Measurements from ENCODE around the gene NDUFV1. TPM values are rescaled to one million over a fixed set of nuclear protein-coding genes. Genes with fewer than 3 reads are reported as not detected.

NDUFV1 gene
- total and polyA plus RNA-seq, 9 of the 15 experiments (the other 6 are each of a cell fraction or from before 2014, with no cell fraction given): 10.8 to 423 (median 209) TPM

DNA sequence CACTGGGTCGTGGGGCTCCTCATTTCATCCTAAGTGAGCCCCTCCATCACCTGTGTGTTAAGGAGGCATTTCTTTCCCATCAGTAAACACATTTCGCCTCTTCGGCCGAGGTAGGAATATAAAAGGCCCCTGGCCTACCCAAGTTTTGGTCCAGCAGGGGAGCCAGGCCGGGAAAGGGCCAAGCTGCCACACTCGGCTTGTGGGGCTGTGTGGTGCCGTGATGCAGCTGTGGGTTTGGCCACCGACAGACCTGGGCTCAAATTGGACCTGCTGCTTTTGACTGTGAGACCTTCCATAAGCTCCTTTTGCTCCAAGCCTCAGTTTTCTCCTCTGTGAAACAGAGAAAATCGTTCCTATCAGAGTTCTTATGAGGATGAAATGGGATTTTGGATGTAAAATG, 771 bp downstream of the NDUFV1 start:
- Histone ChIP-seq H3K4me2 (ENCODE audit: insufficient read depth, low read length) (peak overlapping the region; percentile 96), H3K27me3 (ENCODE audit: control insufficient read depth in 2 of 2, insufficient read depth in 2 of 2, low read length in 2 of 2) (no peaks in the 10 kb centered on the region), H2AFZ (ENCODE audit: low read depth, low read length) (no peak overlapping the region), H3K9me3 (replicated peaks; ENCODE audit: control insufficient read depth, insufficient read depth, low read depth, low read length) (peaks cover 4% of the 10 kb centered on the region), H3K79me2 (ENCODE audit: control insufficient read depth, insufficient read depth, low read length) (peaks cover 36% of the 10 kb centered on the region), H3K27ac (ENCODE audit: extremely low read depth, low read depth, low read length) (peak overlapping the region; percentile 83), H3K4me1 (replicated peaks in 1 of 2; ENCODE audit: control insufficient read depth in 2 of 2, insufficient read depth in 2 of 2, low read length in 2 of 2) (peaks cover 28 to 70% of the 10 kb centered on the region in 2 experiments), H3K9ac (ENCODE audit: insufficient read depth in 1 of 2, low read depth in 2 of 2, low read length in 2 of 2) (peak overlapping the region; percentile 90 to 99), H3K4me3 (peak overlapping the region; percentile 99), H3K36me3 (ENCODE audit: control insufficient read depth, insufficient read depth, low read length) (peaks cover 50% of the 10 kb centered on the region), H4K20me1 (replicated peaks; ENCODE audit: control insufficient read depth, insufficient read depth, low read length) (no peaks in the 10 kb centered on the region; the same call in 1 of the 2 replicates), H3K9me1 (ENCODE audit: control insufficient read depth, insufficient read depth, low read length) (no peaks in the 10 kb centered on the region)
- no TSS peak for BruUV-seq (replicated peaks)
- POLR2A ChIA-PET: interaction anchor here (0.6 to 0.7 kb wide), 2 partner anchors 134 to 313 kb away, joined by 3 read pairs; no protein-coding TSS in a partner anchor
- FAIRE-seq (no peak), ATAC-seq (no peak), DNase-seq (ENCODE audit: extremely low read depth in 1 of 4, low spot score in 3 of 4) (no peak)
- CTCF ChIA-PET (ENCODE audit: low intra/inter-chr PET ratio): interaction anchor here (0.9 to 1.2 kb wide), 2 partner anchors 22 to 37 kb away, joined by 3 to 4 read pairs; partner anchors contain the start of gene NUDT8
- whole genome bisulfite sequencing (ENCODE audit: insufficient coverage, low coverage, missing lambda C conversion rate): 5% methylated on average over 9 of the region's 9 CpGs
- TF ChIP-seq, protein P1, sequence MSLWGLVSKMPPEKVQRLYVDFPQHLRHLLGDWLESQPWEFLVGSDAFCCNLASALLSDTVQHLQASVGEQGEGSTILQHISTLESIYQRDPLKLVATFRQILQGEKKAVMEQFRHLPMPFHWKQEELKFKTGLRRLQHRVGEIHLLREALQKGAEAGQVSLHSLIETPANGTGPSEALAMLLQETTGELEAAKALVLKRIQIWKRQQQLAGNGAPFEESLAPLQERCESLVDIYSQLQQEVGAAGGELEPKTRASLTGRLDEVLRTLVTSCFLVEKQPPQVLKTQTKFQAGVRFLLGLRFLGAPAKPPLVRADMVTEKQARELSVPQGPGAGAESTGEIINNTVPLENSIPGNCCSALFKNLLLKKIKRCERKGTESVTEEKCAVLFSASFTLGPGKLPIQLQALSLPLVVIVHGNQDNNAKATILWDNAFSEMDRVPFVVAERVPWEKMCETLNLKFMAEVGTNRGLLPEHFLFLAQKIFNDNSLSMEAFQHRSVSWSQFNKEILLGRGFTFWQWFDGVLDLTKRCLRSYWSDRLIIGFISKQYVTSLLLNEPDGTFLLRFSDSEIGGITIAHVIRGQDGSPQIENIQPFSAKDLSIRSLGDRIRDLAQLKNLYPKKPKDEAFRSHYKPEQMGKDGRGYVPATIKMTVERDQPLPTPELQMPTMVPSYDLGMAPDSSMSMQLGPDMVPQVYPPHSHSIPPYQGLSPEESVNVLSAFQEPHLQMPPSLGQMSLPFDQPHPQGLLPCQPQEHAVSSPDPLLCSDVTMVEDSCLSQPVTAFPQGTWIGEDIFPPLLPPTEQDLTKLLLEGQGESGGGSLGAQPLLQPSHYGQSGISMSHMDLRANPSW (CRISPR knock-in tag; IDR thresholded peaks at IDR 0.05): 0 out of 2 replicates have a peak, but pooled peaks have one; percentile 2
- TF ChIP-seq PYGO2 (tag; IDR thresholded peaks at IDR 0.05): no peak
- TF ChIP-seq, protein P2, sequence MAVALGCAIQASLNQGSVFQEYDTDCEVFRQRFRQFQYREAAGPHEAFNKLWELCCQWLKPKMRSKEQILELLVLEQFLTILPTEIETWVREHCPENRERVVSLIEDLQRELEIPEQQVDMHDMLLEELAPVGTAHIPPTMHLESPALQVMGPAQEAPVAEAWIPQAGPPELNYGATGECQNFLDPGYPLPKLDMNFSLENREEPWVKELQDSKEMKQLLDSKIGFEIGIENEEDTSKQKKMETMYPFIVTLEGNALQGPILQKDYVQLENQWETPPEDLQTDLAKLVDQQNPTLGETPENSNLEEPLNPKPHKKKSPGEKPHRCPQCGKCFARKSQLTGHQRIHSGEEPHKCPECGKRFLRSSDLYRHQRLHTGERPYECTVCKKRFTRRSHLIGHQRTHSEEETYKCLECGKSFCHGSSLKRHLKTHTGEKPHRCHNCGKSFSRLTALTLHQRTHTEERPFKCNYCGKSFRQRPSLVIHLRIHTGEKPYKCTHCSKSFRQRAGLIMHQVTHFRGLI (CRISPR knock-in tag; IDR thresholded peaks at IDR 0.05): no peak
- TF ChIP-seq, protein P3, sequence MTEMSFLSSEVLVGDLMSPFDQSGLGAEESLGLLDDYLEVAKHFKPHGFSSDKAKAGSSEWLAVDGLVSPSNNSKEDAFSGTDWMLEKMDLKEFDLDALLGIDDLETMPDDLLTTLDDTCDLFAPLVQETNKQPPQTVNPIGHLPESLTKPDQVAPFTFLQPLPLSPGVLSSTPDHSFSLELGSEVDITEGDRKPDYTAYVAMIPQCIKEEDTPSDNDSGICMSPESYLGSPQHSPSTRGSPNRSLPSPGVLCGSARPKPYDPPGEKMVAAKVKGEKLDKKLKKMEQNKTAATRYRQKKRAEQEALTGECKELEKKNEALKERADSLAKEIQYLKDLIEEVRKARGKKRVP (CRISPR knock-in tag; IDR thresholded peaks at IDR 0.05): no peak
- TF ChIP-seq, protein P4, sequence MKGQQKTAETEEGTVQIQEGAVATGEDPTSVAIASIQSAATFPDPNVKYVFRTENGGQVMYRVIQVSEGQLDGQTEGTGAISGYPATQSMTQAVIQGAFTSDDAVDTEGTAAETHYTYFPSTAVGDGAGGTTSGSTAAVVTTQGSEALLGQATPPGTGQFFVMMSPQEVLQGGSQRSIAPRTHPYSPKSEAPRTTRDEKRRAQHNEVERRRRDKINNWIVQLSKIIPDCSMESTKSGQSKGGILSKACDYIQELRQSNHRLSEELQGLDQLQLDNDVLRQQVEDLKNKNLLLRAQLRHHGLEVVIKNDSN (CRISPR knock-in tag; IDR thresholded peaks at IDR 0.05): no peak
- TF ChIP-seq C11orf30 (IDR thresholded peaks at IDR 0.05; ENCODE audit: low read depth): no peak
- TF ChIP-seq ZNF57 (CRISPR knock-in tag; IDR thresholded peaks at IDR 0.05): no peak
- in situ Hi-C loops (cut with MboI) (no loop called here), intact Hi-C loops (cut with micrococcal nuclease) (loop anchor here (5.0 kb wide), 1 partner anchor 35 kb away; no protein-coding TSS in a partner anchor)
